Activated CD4-positive, alpha-beta T cell treated with anti-CD3 and anti-CD28 coated beads for 24 hours (primary cell): ENCODE data around the gene ELL.

ENCODE experiments used
- DNase-seq, 2 donors: peaks; one replicate each; pipeline ENCODE4 v3.0.0-alpha.2; 2020; ENCODE audit warnings: low read depth in 2 of 2

The ELL gene

GRCh38 chr19:18397242-18398202, 124.3 kb downstream of the ELL start, which contains the start of gene LRRC25:
Gene LRRC25, minus strand, starts transcription at chr19:18397622. Its CDS starts 659 bp downstream, at chr19:18396963.
- no peak for DNase-seq

GRCh38 chr19:18396471-18397241, 125.2 kb downstream of the ELL start:
- DNase-seq, result no peak

- DNase-seq, result no peak
Measured at GRCh38 chr19:18393836-18394235, 128.0 kb downstream of the ELL start.

GRCh38 chr19:18392926-18393325, 128.9 kb downstream of the ELL start:
- no peak for DNase-seq
